ENCODE data around the gene POLR2L. TPM values are rescaled to one million over a fixed set of nuclear protein-coding genes. Genes with fewer than 3 reads are reported as not detected.

The POLR2L gene
- total RNA-seq, 4 donors from 2014 or later: 71.7 to 140 (median 110) TPM

DNA sequence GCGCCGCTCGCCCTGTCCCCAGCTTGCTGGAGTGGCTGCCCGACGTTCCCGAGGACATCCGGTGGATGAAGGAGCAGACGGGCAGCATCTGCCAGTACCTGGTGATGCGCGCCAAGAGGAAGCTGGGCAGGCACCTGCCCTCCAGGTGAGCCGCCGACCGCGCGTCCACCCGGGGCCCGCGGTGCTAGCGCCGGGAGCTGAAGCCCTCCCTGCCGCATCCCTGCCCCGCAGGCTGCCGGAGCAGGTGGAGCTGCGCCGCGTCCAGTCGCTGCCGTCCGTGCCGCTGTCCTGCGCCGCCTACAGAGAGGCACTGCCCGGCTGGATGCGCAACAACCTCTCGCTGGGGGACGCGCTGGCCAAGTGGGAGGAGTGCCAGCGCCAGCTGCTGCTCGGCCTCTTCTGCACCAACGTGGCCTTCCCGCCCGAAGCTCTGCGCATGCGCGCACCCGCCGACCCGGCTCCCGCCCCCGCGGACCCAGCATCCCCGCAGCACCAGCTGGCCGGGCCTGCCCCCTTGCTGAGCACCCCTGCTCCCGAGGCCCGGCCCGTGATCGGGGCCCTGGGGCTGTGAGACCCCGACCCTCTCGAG, 17.9 kb downstream of the POLR2L start:
- H3K36me3 ChIP-seq: peaks cover 0 to 46% (median 26%) of the 10 kb centered on the region in 3 donors
- no peak overlapping the region for H3K4me3 ChIP-seq
- H3K27ac ChIP-seq: no peak overlapping the region
- H3K9me3 ChIP-seq: no peaks in the 10 kb centered on the region
- H3K27me3 ChIP-seq: peaks cover 0 to 37% of the 10 kb centered on the region in 2 donors
- peaks cover 0 to 57% (median 42%) of the 10 kb centered on the region in 4 donors for H3K4me1 ChIP-seq
- no peak for DNase-seq (ENCODE audit: low spot score in 2 of 2)
- 84 to 90% methylated on average over 3 to 40 of the region's 59 CpGs for WGBS, 2 donors
- TF ChIP-seq EP300 (IDR thresholded peaks at IDR 0.05): no peak
- TF ChIP-seq POLR2A (IDR thresholded peaks at IDR 0.05): no peak
- TF ChIP-seq, protein P1, sequence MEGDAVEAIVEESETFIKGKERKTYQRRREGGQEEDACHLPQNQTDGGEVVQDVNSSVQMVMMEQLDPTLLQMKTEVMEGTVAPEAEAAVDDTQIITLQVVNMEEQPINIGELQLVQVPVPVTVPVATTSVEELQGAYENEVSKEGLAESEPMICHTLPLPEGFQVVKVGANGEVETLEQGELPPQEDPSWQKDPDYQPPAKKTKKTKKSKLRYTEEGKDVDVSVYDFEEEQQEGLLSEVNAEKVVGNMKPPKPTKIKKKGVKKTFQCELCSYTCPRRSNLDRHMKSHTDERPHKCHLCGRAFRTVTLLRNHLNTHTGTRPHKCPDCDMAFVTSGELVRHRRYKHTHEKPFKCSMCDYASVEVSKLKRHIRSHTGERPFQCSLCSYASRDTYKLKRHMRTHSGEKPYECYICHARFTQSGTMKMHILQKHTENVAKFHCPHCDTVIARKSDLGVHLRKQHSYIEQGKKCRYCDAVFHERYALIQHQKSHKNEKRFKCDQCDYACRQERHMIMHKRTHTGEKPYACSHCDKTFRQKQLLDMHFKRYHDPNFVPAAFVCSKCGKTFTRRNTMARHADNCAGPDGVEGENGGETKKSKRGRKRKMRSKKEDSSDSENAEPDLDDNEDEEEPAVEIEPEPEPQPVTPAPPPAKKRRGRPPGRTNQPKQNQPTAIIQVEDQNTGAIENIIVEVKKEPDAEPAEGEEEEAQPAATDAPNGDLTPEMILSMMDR (IDR thresholded peaks at IDR 0.05): no peak

- no peaks in the 10 kb centered on the region for H3K9me3 ChIP-seq
- peaks cover 0 to 54% (median 39%) of the 10 kb centered on the region in 4 donors for H3K4me1 ChIP-seq
- no peak overlapping the region for H3K27ac ChIP-seq
- DNase-seq (ENCODE audit: low spot score in 2 of 2): no peak
- H3K4me3 ChIP-seq: no peak overlapping the region
- TF ChIP-seq EP300 (IDR thresholded peaks at IDR 0.05): no peak
- TF ChIP-seq POLR2A (IDR thresholded peaks at IDR 0.05): no peak
- TF ChIP-seq, protein P1 (IDR thresholded peaks at IDR 0.05): no peak
- WGBS, 2 donors: 83 to 88% methylated on average over 29 to 50 of the region's 53 CpGs
- peaks cover 0 to 46% (median 26%) of the 10 kb centered on the region in 3 donors for H3K36me3 ChIP-seq
- peaks cover 0 to 29% of the 10 kb centered on the region in 2 donors for H3K27me3 ChIP-seq
Observed at GRCh38 chr11:823441-824291, 18.7 kb downstream of the POLR2L start.

DNA sequence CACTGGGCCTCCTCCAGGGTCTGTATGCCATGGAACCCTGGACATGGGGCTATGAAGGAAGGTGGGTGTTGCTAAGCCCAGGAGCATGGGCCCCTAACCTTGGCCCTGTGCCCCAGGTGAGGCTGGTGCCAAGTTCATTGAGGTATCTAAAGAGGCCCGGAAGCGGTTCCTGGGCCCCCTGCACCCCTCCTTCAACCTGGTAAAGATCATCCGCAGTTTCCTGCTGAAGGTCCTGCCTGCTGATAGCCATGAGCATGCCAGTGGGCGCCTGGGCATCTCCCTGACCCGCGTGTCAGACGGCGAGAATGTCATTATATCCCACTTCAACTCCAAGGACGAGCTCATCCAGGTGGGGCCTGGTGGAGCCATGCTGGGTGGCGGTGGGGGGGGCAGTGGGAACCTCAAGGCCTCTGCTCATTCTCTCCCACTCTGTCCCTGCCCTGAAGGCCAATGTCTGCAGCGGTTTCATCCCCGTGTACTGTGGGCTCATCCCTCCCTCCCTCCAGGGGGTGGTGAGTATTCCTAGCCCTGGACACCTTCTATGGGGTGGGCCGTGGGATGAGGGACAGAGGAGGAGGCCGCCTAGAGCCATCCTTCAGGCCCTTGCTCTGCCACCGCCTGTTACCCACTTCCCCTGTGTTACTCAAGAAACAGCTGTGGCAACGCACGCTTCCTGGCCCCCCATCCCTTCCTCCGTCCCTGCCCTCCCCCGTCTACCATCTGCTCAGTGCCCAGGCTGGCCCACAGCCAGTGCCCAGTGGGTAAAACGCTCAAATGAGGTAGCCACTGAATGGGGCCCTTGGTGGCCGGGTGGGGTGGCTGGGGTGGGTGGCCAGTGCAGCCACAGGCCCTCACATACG, 20.6 kb downstream of the POLR2L start:
- TF ChIP-seq, protein P1 (IDR thresholded peaks at IDR 0.05): no peak
- TF ChIP-seq EP300 (IDR thresholded peaks at IDR 0.05): no peak
- no peak for TF ChIP-seq POLR2A (IDR thresholded peaks at IDR 0.05)
- DNase-seq (ENCODE audit: low spot score in 2 of 2): no peak
- WGBS, 2 donors: 71 to 74% methylated on average over 20 to 21 of the region's 22 CpGs
- H3K27ac ChIP-seq: peak overlapping the region in 3 of 4 donors; percentile 91 to 95 (median 91)
- peak overlapping the region in 3 of 4 donors; percentile 71 to 81 (median 71) for H3K4me3 ChIP-seq
- no peaks in the 10 kb centered on the region for H3K9me3 ChIP-seq
- H3K27me3 ChIP-seq: peaks cover 0 to 13% of the 10 kb centered on the region in 2 donors
- H3K36me3 ChIP-seq: peaks cover 0 to 46% (median 26%) of the 10 kb centered on the region in 3 donors
- peaks cover 0 to 39% (median 29%) of the 10 kb centered on the region in 4 donors for H3K4me1 ChIP-seq

GRCh38 chr11:820655-821511, 21.4 kb downstream of the POLR2L start:
- peaks cover 0 to 34% (median 27%) of the 10 kb centered on the region in 4 donors for H3K4me1 ChIP-seq
- peak overlapping the region; percentile 88 to 95 (median 91) for H3K27ac ChIP-seq
- 37 to 48% methylated on average over 7 to 9 of the region's 11 CpGs for WGBS, 2 donors
- DNase-seq (ENCODE audit: low spot score in 2 of 2): peak in 1 of 2 donors; percentile 67
- peaks cover 0 to 45% (median 26%) of the 10 kb centered on the region in 3 donors for H3K36me3 ChIP-seq
- peak overlapping the region; percentile 65 to 81 (median 71) for H3K4me3 ChIP-seq
- TF ChIP-seq, protein P1 (IDR thresholded peaks at IDR 0.05): no peak
- TF ChIP-seq EP300 (IDR thresholded peaks at IDR 0.05): peak in 1 of 2 donors; percentile 86
- H3K9me3 ChIP-seq: no peaks in the 10 kb centered on the region
- H3K27me3 ChIP-seq: peaks cover 0 to 6% of the 10 kb centered on the region in 2 donors
